SK-N-SH (cell line): ENCODE data around the gene ZCCHC17. TPM values are rescaled to one million over a fixed set of nuclear protein-coding genes. Genes with fewer than 3 reads are reported as not detected.

Experiments
- CTCF ChIA-PET: fragments of 300-600, 350-600 bp; formaldehyde crosslinking; extraction: SDS; loops from one replicate; lab custom pipeline; 2021; lab: Yijun Ruan, JAX
- POLR2A ChIA-PET: fragments of 350-600 bp; sonication (Branson Sonifier 250); formaldehyde crosslinking; extraction: SDS; loops from one replicate; lab custom pipeline; 2020; ENCODE audit warnings: antibody characterized with exemption, inconsistent platforms; lab: Yijun Ruan, JAX
- DNase-seq: peaks from one replicate; pipeline ENCODE4 v3.0.0; 2012
- H2AFZ ChIP-seq: fragments of 200-600 bp; sonication (generic); 2 replicates; pipeline ENCODE4 v1.8.1; 2016; ENCODE audit warnings: antibody characterized with exemption, mild to moderate bottlenecking, low read depth
- H3F3A ChIP-seq: fragments of 200-600 bp; sonication (generic); replicated peaks from 2 replicates; pipeline ENCODE3; 2016; ENCODE audit warnings: antibody characterized with exemption, mild to moderate bottlenecking; ENCODE audit not compliant: insufficient read depth
- H3K27ac ChIP-seq, 2 experiments: fragments of 200-500 bp in 1 of 2; fragments of 200-600 bp in 1 of 2; sonication (Bioruptor generic) in 1 of 2; sonication (generic), shearing (Covaris generic) in 1 of 2; 2 replicates each; pipeline versions ENCODE4 v1.5.1 to v1.6.1; 2014 to 2016; ENCODE audit warnings: low read depth in 2 of 2, inconsistent platforms in 1 of 2, low read length in 1 of 2, mild to moderate bottlenecking in 1 of 2, mixed read lengths in 1 of 2
- H3K27me3 ChIP-seq: fragments of 200-600 bp; sonication (generic), shearing (Covaris generic); 2 replicates; pipeline ENCODE4 v1.6.1; 2016; ENCODE audit warnings: mixed run types; ENCODE audit not compliant: insufficient read depth
- H3K36me3 ChIP-seq, 2 experiments: fragments of 200-500 bp in 1 of 2; fragments of 200-600 bp in 1 of 2; sonication (Bioruptor generic) in 1 of 2; sonication (generic) in 1 of 2; replicated peaks in 1 of 2; 2 replicates each; pipeline versions ENCODE3 to v1.5.1; 2014 to 2016; ENCODE audit warnings: low read length in 1 of 2, mild to moderate bottlenecking in 1 of 2; ENCODE audit not compliant: insufficient read depth in 2 of 2, control insufficient read depth in 1 of 2
- H3K4me1 ChIP-seq, 2 experiments: fragments of 200-500 bp in 1 of 2; fragments of 200-600 bp in 1 of 2; sonication (Bioruptor generic) in 1 of 2; sonication (generic), shearing (Covaris generic) in 1 of 2; 2 replicates each; pipeline versions ENCODE4 v1.5.1 to v1.6.1; 2014 to 2016; ENCODE audit warnings: low read depth in 1 of 2, low read length in 1 of 2, mixed run types in 1 of 2; ENCODE audit not compliant: insufficient read depth in 2 of 2, control insufficient read depth in 1 of 2
- H3K4me2 ChIP-seq: fragments of 200-600 bp; sonication (generic), shearing (Covaris generic); 2 replicates; pipeline ENCODE4 v1.6.1; 2017; ENCODE audit warnings: mixed run types
- H3K4me3 ChIP-seq, 2 experiments: fragments of 200-500 bp in 1 of 2; fragments of 200-600 bp in 1 of 2; sonication (Bioruptor generic) in 1 of 2; sonication (generic), shearing (Covaris generic) in 1 of 2; 2 replicates each; pipeline versions ENCODE4 v1.5.1 to v1.8.1; 2014 to 2016; ENCODE audit warnings: low read depth in 2 of 2, inconsistent platforms in 1 of 2, low read length in 1 of 2, mild to moderate bottlenecking in 1 of 2, mixed read lengths in 1 of 2, moderate library complexity in 1 of 2
- H3K79me2 ChIP-seq: fragments of 200-600 bp; sonication (generic); 2 replicates; pipeline ENCODE4 v1.8.1; 2017; ENCODE audit warnings: mild to moderate bottlenecking; ENCODE audit not compliant: insufficient read depth
- H3K9ac ChIP-seq: fragments of 200-600 bp; sonication (generic); 2 replicates; pipeline ENCODE4 v1.6.1; 2017; ENCODE audit warnings: mixed run types
- H3K9me2 ChIP-seq: fragments of 200-600 bp; sonication (generic); 2 replicates; pipeline ENCODE4 v1.6.1; 2017; ENCODE audit warnings: mixed run types
- H3K9me3 ChIP-seq: fragments of 200-600 bp; sonication (generic); 2 replicates; pipeline ENCODE4 v1.6.1; 2017; ENCODE audit warnings: mixed run types, mild to moderate bottlenecking, moderate library complexity
- H4K20me1 ChIP-seq: fragments of 200-600 bp; sonication (generic); 2 replicates; pipeline ENCODE4 v1.6.1; 2017; ENCODE audit warnings: mild to moderate bottlenecking, mixed run types; ENCODE audit not compliant: insufficient read depth
- CHD2 ChIP-seq: fragments of 150-350 bp; IDR thresholded peaks from 2 replicates; pipeline ENCODE4 v1.6.1; 2018; ENCODE audit warnings: low read length; ENCODE audit not compliant: partially characterized antibody
- EZH2phosphoT487 ChIP-seq: fragments of 200-600 bp; sonication (generic); IDR thresholded peaks from 2 replicates; pipeline ENCODE4 v1.6.1; 2017; ENCODE audit warnings: low read depth, mixed run types, mild to moderate bottlenecking, antibody characterized with exemption, moderate library complexity, borderline replicate concordance
- FOSL2 ChIP-seq: IDR thresholded peaks from 2 replicates; pipeline ENCODE4 v1.4.0; 2012; ENCODE audit warnings: low read depth, mild to moderate bottlenecking, moderate library complexity, borderline replicate concordance
- FOXM1 ChIP-seq: IDR thresholded peaks from 2 replicates; pipeline ENCODE4 v1.4.0; 2012; ENCODE audit warnings: low read depth, mild to moderate bottlenecking
- JUND ChIP-seq: IDR thresholded peaks from 2 replicates; pipeline ENCODE4 v1.4.0; 2012
- MAX ChIP-seq: IDR thresholded peaks from 2 replicates; pipeline ENCODE4 v1.4.0; 2012; ENCODE audit warnings: low read depth
- MEF2A ChIP-seq: IDR thresholded peaks from 2 replicates; pipeline ENCODE4 v1.4.0; 2012; ENCODE audit warnings: low read depth, borderline replicate concordance
- PBX3 ChIP-seq: IDR thresholded peaks from 2 replicates; pipeline ENCODE4; 2012
- RAD21 ChIP-seq: IDR thresholded peaks from 2 replicates; pipeline ENCODE4 v1.6.1; 2012; ENCODE audit warnings: mild to moderate bottlenecking, low read length
- RCOR1 ChIP-seq: fragments of 150-350 bp; IDR thresholded peaks from 2 replicates; pipeline ENCODE4 v1.6.1; 2017; ENCODE audit warnings: antibody characterized with exemption, low read length
- RFX5 ChIP-seq: IDR thresholded peaks from 2 replicates; pipeline ENCODE4 v1.6.1; 2012; ENCODE audit warnings: mild to moderate bottlenecking, improper control_type of control experiment, low read length
- RXRA ChIP-seq: IDR thresholded peaks from 2 replicates; pipeline ENCODE4 v1.4.0; 2012; ENCODE audit warnings: low read depth, mild to moderate bottlenecking, borderline replicate concordance
- SIN3A ChIP-seq: IDR thresholded peaks from 2 replicates; pipeline ENCODE4 v1.6.1; 2012; ENCODE audit warnings: low read depth, mild to moderate bottlenecking, low read length, moderate library complexity, borderline replicate concordance
- TCF12 ChIP-seq: IDR thresholded peaks from 2 replicates; pipeline ENCODE4 v1.4.0; 2012
- TEAD4 ChIP-seq: IDR thresholded peaks from 2 replicates; pipeline ENCODE4 v1.4.0; 2012; ENCODE audit warnings: mild to moderate bottlenecking, borderline replicate concordance; ENCODE audit not compliant: insufficient read depth
- WGBS: methylation state at CpG from one replicate; pipeline ENCODE4 v1.1.6; 2017; ENCODE audit warnings: low lambda C conversion rate; 5-methylcytosine and 5-hydroxymethylcytosine counted together
- polyA plus RNA-seq, 3 experiments: library from polyadenylated mRNA; depleted of rRNA; stranded (reverse); fragments of >200 nt; gene quantifications; 2 replicates each; pipeline ENCODE4 v1.2.3, GENCODE V29; 2012

ZCCHC17 gene
- polyA plus RNA-seq, 1 of the 3 experiments (the other 2 are of a cell fraction) = 25.8 TPM

GRCh38 chr1:31248276-31248675, 48.6 kb upstream of the ZCCHC17 start:
- H3K27ac ChIP-seq = no peak overlapping the region
- no peaks in the 10 kb centered on the region for H3K36me3 ChIP-seq
- no peaks in the 10 kb centered on the region for H3K9me3 ChIP-seq
- no peak overlapping the region for H3K9ac ChIP-seq
- no peak overlapping the region for H3K4me2 ChIP-seq
- H3K27me3 ChIP-seq = no peaks in the 10 kb centered on the region
- TF ChIP-seq JUND (no peak), RCOR1 (no peak), CHD2 (no peak)
- TF ChIP-seq, all 33 proteins: peak for 0
- CTCF ChIA-PET = interaction anchor here (1.0 to 1.5 kb wide), 2 partner anchors 65 kb away, joined by 4 read pairs; no protein-coding TSS in a partner anchor
- POLR2A ChIA-PET = no interaction called here
- Histone ChIP-seq H3K9me2 (no peaks in the 10 kb centered on the region), H3K79me2 (no peaks in the 10 kb centered on the region), H3K4me1 (no peaks in the 10 kb centered on the region), H3K4me3 (no peak overlapping the region), H4K20me1 (no peaks in the 10 kb centered on the region), H2AFZ (no peak overlapping the region), H3F3A (no peaks in the 10 kb centered on the region)
- WGBS = 100% methylated on average over 2 of the region's 4 CpGs
- DNase-seq = no peak

- DNase-seq = no peak
- no peaks in the 10 kb centered on the region for H3K27me3 ChIP-seq
- TF ChIP-seq EZH2phosphoT487 = no peak
- no peak for TF ChIP-seq FOSL2
Observed at GRCh38 chr1:31249854-31250253, 47.0 kb upstream of the ZCCHC17 start.

GRCh38 chr1:31257213-31257612, 39.6 kb upstream of the ZCCHC17 start:
- H3K4me2 ChIP-seq = no peak overlapping the region
- no peaks in the 10 kb centered on the region for H4K20me1 ChIP-seq
- H3K9me3 ChIP-seq = no peaks in the 10 kb centered on the region
- H3F3A ChIP-seq = no peaks in the 10 kb centered on the region
- no peak for TF ChIP-seq TCF12
- no peak for TF ChIP-seq PBX3
- no peak for TF ChIP-seq FOXM1
- TF ChIP-seq MAX = no peak
- TF ChIP-seq RFX5 = no peak
- TF ChIP-seq RAD21 = no peak
- no peak for TF ChIP-seq FOSL2
- TF ChIP-seq SIN3A = no peak
- TF ChIP-seq RXRA = no peak
- TF ChIP-seq RCOR1 = no peak
- TF ChIP-seq MEF2A = no peak
- TF ChIP-seq TEAD4 = no peak
- TF ChIP-seq, all 33 proteins: peak for 0
- H3K9ac ChIP-seq = no peak overlapping the region
- H3K4me1 ChIP-seq = no peaks in the 10 kb centered on the region
- ChIA-PET CTCF (interaction anchor here (1.0 kb wide), 2 partner anchors 72 to 164 kb away, joined by 3 to 6 read pairs; no protein-coding TSS in a partner anchor), POLR2A (no interaction called here)
- WGBS = 100% methylated on average over 1 of the region's 1 CpG
- DNase-seq = no peak
- no peaks in the 10 kb centered on the region for H3K27me3 ChIP-seq
- no peaks in the 10 kb centered on the region for H3K9me2 ChIP-seq
- peaks cover 31 to 45% of the 10 kb centered on the region in 2 experiments for H3K36me3 ChIP-seq
- H3K79me2 ChIP-seq = no peaks in the 10 kb centered on the region
- no peak overlapping the region for H2AFZ ChIP-seq
- no peak overlapping the region for H3K4me3 ChIP-seq
- no peak overlapping the region for H3K27ac ChIP-seq

More at GRCh38 chr1:31249854-31250253, 47.0 kb upstream of the ZCCHC17 start:
- H3K4me2 ChIP-seq = no peak overlapping the region
- ChIA-PET POLR2A (no interaction called here), CTCF (interaction anchor here (1.5 kb wide), 1 partner anchor 66 kb away, joined by 4 read pairs; no protein-coding TSS in a partner anchor)
- no peaks in the 10 kb centered on the region for H3K9me2 ChIP-seq
- no peaks in the 10 kb centered on the region for H3F3A ChIP-seq
- H3K79me2 ChIP-seq = no peaks in the 10 kb centered on the region
- 93% methylated on average over 3 of the region's 3 CpGs for WGBS
- H3K36me3 ChIP-seq = no peaks in the 10 kb centered on the region
- no peaks in the 10 kb centered on the region for H3K9me3 ChIP-seq
- no peak overlapping the region for H3K27ac ChIP-seq
- no peak overlapping the region for H3K9ac ChIP-seq
- H3K4me1 ChIP-seq = no peaks in the 10 kb centered on the region
- H4K20me1 ChIP-seq = no peaks in the 10 kb centered on the region
- H3K4me3 ChIP-seq = no peak overlapping the region
- H2AFZ ChIP-seq = no peak overlapping the region
